ENCODE measurements around the gene ARHGAP32.

- TF ChIP-seq RAD21 (IDR thresholded peaks at IDR 0.05; ENCODE audit: low read length) (no peak), CTCF (IDR thresholded peaks at IDR 0.05) (no peak), YY1 (IDR thresholded peaks at IDR 0.05; ENCODE audit: low read depth) (no peak), TAF1 (IDR thresholded peaks at IDR 0.05; ENCODE audit: borderline replicate concordance, low read depth, low read length) (no peak), MXI1 (IDR thresholded peaks at IDR 0.05; ENCODE audit: low read depth, low read length) (no peak), RCOR1 (IDR thresholded peaks at IDR 0.05; ENCODE audit: low read length) (no peak), NRF1 (IDR thresholded peaks at IDR 0.05; ENCODE audit: low read depth, low read length) (no peak), POLR2AphosphoS5 (IDR thresholded peaks at IDR 0.05; ENCODE audit: low read depth, low read length) (no peak), USF1 (IDR thresholded peaks at IDR 0.05; ENCODE audit: borderline replicate concordance, low read depth) (no peak), EZH2phosphoT487 (IDR thresholded peaks at IDR 0.05; ENCODE audit: borderline replicate concordance, low read depth) (no peak)
Measured at GRCh38 chr11:129075757-129076156, 116.4 kb downstream of the ARHGAP32 start.
